T47D (cell line): ENCODE data around the gene CCDC93.

ENCODE experiments used
- DNase-seq, 2 experiments: peaks; one replicate each; pipeline versions ENCODE4 v3.0.0 to v3.0.0-alpha.2; 2011 to 2012; ENCODE audit warnings: low read depth in 1 of 2, low spot score in 1 of 2
- JUND ChIP-seq: IDR thresholded peaks from 2 replicates; pipeline ENCODE4 v1.6.1; 2012; ENCODE audit warnings: low read depth
- in situ Hi-C: cut with HindIII; loops from 2 replicates; pipeline ENCODE4 v1.10.0; 2016; ENCODE audit warnings: low sequenced_read_pairs, low pct_unique_long_range_greater_than_20kb

The CCDC93 gene

GRCh38 chr2:117956036-117956796 lies 57.7 kb downstream of the CCDC93 start:
- DNase-seq: no peak
- no peak for TF ChIP-seq JUND
- in situ Hi-C loops: no loop called here

- no peak for DNase-seq
- in situ Hi-C loops: no loop called here
- TF ChIP-seq JUND: no peak
These were observed 60.6 kb downstream of the CCDC93 start for GRCh38 chr2:117953231-117953630.

- no peak for TF ChIP-seq JUND
- in situ Hi-C loops: no loop called here
- DNase-seq: no peak
These were observed 61.2 kb downstream of the CCDC93 start for GRCh38 chr2:117952701-117953100.

GRCh38 chr2:117952228-117952627 lies 61.6 kb downstream of the CCDC93 start:
- TF ChIP-seq JUND: no peak
- no peak for DNase-seq
- in situ Hi-C loops: no loop called here

GRCh38 chr2:117949806-117950205 lies 64.1 kb downstream of the CCDC93 start:
- no peak for TF ChIP-seq JUND
- DNase-seq: no peak
- in situ Hi-C loops: no loop called here

GRCh38 chr2:117948615-117949014 lies 65.3 kb downstream of the CCDC93 start:
- in situ Hi-C loops: no loop called here
- no peak for DNase-seq
- TF ChIP-seq JUND: no peak

GRCh38 chr2:117945296-117945695 lies 68.6 kb downstream of the CCDC93 start:
- no peak for TF ChIP-seq JUND
- in situ Hi-C loops: no loop called here
- DNase-seq: no peak

- in situ Hi-C loops: no loop called here
- no peak for TF ChIP-seq JUND
- no peak for DNase-seq
These were observed 69.1 kb downstream of the CCDC93 start for GRCh38 chr2:117944816-117945215.

GRCh38 chr2:117943013-117943672 lies 70.7 kb downstream of the CCDC93 start:
- no peak for DNase-seq
- TF ChIP-seq JUND: no peak
- in situ Hi-C loops: no loop called here

GRCh38 chr2:117942551-117942950 lies 71.3 kb downstream of the CCDC93 start:
- TF ChIP-seq JUND: no peak
- in situ Hi-C loops: no loop called here
- DNase-seq: no peak

- no peak for TF ChIP-seq JUND
- in situ Hi-C loops: no loop called here
- DNase-seq: no peak
These were observed 72.2 kb downstream of the CCDC93 start for GRCh38 chr2:117941693-117942092.

GRCh38 chr2:117940436-117940835 lies 73.4 kb downstream of the CCDC93 start:
- in situ Hi-C loops: no loop called here
- TF ChIP-seq JUND: no peak
- no peak for DNase-seq

GRCh38 chr2:117938611-117939010 lies 75.3 kb downstream of the CCDC93 start:
- no peak for DNase-seq
- TF ChIP-seq JUND: no peak
- in situ Hi-C loops: no loop called here
